CD4-positive, alpha-beta T cell treated with Interferon gamma for 1 hour (primary cell): Measurements from ENCODE around the gene APBA2.

Source experiments
- DNase-seq: peaks from one replicate; pipeline ENCODE4 v3.0.0-alpha.2; 2020

The APBA2 gene

DNA sequence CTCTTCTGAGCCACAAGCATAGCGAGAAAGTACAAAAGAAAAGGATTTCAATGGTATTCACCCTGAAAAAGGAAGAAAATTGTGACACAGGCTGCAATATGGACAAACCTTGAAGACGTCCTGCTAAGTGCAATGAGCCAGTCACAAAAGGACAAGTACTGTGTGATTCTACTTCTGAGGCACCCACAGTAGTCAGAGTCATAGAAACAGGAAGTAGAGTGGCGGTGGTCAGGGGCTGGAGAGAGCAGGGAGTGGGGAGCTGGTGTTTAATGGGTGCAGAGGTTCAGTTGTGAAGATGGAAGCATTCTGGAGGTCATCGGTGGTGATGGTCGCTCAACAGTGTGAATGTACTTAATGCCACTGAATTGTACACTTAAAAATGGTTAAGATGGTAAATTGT is 180.5 kb downstream of the APBA2 start:
- no peak for DNase-seq

- DNase-seq: no peak
Observed at GRCh38 chr15:29066838-29067237, 181.1 kb downstream of the APBA2 start.

DNA sequence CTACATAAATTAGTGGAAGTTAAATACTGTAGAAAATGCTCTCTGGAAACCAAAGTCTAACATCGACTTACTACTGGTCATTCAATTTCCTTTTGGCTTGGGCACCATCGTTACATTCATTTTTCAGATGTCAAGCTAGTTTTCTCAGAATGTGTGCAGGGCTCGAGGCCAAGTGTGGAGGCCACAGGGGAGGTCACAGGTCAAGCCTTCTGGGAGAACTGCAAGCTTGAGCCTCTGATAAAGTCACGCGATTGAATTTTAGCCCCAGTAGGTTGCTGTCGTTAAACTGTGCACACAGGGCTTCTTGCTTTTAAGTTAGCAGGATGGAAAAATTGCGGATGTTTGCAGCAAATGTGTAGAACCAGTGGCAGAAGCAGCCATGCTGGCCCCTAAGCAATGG is 182.2 kb downstream of the APBA2 start:
- no peak for DNase-seq

GRCh38 chr15:29070471-29071231 is 184.9 kb downstream of the APBA2 start:
- no peak for DNase-seq

DNA sequence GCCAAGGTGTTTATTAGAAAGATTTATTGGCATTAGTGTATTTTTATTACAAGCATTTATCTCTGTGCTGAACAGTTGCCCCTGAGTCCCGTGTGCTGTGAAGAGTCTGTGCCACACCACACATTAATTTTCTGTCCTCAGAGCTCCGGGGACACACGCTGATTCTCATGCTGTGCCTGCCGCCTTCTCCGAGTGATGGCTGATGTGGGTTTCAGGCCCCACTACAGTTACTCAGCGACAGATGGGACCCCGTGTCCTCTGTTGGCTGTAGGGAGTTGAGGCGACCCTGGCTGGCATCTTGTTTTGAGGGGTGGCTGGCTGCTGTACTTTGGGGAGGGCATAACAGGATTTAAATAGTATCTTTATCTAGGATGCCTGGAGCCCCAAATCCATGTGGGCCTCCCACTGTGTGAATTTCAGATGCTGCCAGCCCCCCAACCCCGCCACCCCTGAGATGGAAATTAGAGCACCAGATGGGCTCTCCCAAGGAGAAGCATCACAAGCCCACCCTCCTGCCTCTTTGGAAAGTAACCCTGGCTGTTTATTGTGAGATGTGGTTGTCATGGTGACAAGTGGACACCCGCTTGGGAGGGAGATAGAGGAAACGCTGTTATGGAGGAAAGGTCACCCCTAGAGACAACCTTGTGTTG is 185.6 kb downstream of the APBA2 start:
- DNase-seq: no peak

GRCh38 chr15:29071882-29072273 is 186.1 kb downstream of the APBA2 start:
- no peak for DNase-seq

DNA sequence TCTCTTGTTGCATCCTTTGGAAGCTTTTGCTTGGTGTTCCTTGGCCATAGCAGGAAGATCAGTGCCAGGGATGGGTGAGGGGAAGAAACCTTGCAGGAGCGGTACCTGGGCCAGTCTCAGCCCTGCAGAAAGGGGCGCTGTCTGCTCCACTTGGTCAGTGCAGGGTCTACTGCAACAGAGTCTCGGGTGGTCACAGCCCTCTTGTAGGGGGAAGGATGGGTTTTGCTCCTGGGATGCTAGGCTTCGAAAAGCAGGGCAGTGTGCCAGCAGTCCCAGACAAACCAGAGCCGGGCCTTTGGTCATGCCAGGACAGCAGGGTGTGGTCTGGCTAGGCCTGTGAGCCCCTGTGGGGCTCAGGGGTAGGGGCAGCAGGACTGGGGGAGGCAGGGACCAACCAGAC is 186.7 kb downstream of the APBA2 start:
- no peak for DNase-seq

GRCh38 chr15:29074045-29074444 is 188.3 kb downstream of the APBA2 start:
- no peak for DNase-seq

GRCh38 chr15:29078541-29078940 is 192.8 kb downstream of the APBA2 start:
- no peak for DNase-seq

DNA sequence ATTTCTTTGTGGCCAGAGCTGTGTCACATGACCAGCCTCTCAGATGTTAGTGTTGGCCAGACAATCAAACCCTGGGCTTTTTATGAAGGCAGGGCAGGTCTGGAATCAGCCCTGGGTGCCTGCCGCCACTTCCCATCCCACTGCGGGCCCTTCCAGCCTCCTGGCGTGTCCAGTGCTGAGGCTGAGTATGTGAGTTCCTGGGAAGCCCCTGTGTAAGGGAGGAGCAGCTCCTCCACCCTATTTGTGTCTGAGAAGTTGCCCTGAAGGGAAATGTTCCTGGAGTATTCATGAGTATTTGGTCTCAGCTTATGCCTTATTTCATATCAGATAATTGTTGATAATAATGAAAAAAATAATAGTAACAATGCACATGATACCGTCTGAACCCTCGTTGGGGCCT is 193.7 kb downstream of the APBA2 start:
- no peak for DNase-seq

- no peak for DNase-seq
Observed at GRCh38 chr15:29081781-29082180, 196.0 kb downstream of the APBA2 start.

DNA sequence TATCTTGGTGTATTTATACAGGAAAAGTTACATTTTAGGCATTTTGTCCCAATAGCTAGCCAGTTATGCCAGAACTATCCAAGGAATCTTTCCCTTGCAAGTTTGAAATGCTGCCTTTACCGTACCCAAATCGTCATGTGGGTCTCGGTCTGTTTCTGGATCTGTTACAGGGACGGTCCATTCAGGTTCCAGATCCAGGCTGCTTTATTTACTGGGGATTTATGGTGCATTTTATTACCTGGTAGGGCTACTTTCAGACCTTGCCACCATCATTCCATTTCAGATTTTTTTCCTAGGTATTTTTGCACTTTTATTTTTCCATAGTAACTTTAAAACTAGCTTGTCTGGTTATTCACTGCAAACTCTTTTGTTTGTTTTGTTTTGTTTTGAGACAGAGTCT is 197.4 kb downstream of the APBA2 start:
- DNase-seq: no peak

GRCh38 chr15:29083858-29084257 is 198.1 kb downstream of the APBA2 start:
- no peak for DNase-seq

DNA sequence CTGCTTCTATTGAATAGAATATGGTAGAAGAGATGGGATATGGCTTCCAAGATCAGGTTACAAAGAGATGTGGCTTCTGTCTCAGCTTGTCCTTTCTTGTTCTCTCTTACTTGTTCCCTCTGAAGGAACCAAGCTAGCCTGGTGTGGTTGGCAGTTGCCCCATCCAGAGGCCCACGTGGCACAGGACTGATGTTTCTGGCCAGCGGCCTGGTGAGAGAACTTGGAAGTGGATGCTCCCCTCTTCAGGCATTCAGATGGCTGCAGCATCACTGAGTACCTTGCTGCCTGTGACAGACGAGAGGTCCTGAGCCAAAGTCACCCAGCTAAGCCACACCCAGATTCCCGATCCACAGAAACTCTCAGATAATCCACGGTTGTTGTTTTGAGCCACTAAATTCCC is 200.2 kb downstream of the APBA2 start:
- no peak for DNase-seq

DNA sequence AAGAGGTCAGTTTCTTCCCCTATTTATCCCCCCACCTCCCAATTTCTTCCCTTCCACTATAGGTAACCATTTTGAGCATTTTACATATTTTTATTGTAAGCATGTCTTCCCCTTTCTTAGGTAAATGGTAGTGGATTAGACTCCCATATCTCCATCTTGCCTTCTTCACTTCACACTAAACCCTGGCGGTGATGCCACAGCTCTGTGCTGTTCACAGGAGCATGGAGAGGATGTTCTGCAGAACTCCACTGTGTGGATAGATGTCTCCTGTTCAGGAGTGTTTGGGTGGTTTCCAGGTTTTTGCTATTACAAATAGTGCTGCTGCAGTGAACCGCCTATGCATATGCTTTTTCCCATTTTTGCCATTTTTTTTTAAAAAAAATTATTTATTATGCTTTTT is 201.1 kb downstream of the APBA2 start:
- DNase-seq: no peak

DNA sequence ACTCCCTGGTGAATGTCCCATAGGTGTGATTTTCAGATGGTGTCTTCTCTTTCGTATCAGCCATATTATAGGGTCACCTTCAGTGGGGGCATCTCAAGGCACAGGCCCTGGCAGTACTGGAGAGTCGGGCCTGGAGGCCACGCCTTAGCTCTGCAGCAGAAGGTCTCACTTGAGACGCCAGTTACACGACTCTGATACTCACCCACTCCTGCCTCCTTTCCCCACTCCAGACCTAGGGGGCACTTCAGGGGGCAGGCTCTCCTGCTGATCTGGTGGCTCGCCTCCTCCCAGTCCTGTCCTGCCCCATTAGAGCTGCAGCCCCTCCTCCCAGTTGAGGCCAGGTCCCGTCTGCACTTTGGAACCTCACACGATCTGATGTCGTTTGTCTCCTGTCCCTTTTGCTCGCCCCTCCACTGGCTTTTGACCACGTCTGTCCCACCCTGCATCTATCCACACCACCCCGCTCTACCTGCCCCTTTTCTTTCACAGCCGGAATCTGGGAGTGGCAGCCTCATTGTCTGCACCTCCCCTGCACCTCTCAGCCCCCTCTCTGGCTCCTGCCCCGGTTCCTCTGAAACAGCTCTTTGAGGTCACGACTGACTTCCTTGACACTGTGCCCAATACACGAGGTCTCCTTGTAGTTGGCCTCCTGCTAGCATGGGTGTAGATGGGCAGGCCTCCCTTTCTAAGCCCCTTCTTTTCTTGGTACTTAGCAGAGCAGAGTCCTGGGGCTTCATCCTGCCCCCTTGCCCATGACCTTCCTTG is 201.9 kb downstream of the APBA2 start:
- no peak for DNase-seq

- DNase-seq: no peak
Observed at GRCh38 chr15:29088666-29089065, 202.9 kb downstream of the APBA2 start.

GRCh38 chr15:29089731-29090616 is 204.2 kb downstream of the APBA2 start:
- no peak for DNase-seq

DNA sequence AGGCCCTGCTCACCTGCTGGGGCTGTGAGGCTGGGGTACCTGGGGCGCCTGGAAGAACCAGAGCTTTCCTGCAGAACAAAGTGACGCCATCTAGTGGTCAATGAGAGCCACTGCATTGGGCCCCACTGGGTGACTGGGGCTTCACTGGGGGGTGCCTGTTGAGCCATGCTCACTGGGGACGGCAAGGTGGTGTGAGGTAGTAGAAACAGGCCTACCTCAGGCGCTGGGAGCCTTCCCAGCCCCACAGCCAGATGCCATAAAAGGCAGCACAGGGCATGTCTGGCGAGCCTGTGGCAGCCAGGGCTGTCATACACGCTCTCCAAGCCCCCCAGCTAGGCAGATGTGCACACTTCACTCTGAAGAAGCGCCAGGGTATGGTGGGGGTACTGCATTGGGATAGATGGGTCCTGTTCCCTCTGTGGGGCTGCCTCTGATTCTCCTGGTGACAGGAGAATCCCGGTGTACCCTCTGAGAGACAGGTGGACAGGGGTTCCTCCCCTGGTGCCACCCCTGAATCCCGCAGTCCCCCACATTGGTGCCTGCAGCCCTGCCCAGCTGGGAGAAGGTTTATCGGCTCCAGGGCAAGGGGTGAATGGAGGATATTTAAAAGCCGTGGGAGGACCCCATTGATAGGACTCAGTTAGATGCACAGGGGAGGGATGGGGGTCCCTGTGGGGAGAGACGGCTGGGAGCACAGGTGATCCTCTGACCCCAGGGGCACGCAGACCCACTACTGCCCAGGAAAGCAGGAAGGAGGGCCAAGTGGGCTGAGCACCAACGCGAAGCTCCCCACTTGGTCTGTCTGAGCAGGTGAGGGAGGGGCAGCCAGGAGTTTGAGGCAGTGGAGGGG is 205.1 kb downstream of the APBA2 start:
- DNase-seq: peak; percentile 42

GRCh38 chr15:29091666-29092065 is 205.9 kb downstream of the APBA2 start:
- DNase-seq: no peak

- no peak for DNase-seq
Observed at GRCh38 chr15:29092376-29093064, 206.7 kb downstream of the APBA2 start.
